HEK293T (cell line): Measurements from ENCODE around the gene CBX4.

Experiments
- CTCF ChIA-PET: fragments of 350-600 bp; formaldehyde crosslinking; extraction: SDS; loops from one replicate; lab custom pipeline; 2021; ENCODE audit warnings: antibody characterized with exemption, inconsistent platforms; lab: Yijun Ruan, JAX
- POLR2A ChIA-PET: fragments of 350-600 bp; formaldehyde crosslinking; extraction: SDS; loops from one replicate; lab custom pipeline; 2020; ENCODE audit warnings: antibody characterized with exemption, inconsistent platforms; lab: Yijun Ruan, JAX
- DNase-seq: peaks from one replicate; pipeline ENCODE4 v3.0.0; 2012; ENCODE audit warnings: mixed read lengths; ENCODE audit errors: extremely low spot score
- ARNT ChIP-seq: fragments of 450-650 bp; IDR thresholded peaks from 2 replicates; pipeline ENCODE4 v1.6.1; 2017; ENCODE audit warnings: mild to moderate bottlenecking
- BHLHE40 ChIP-seq: fragments of 450-650 bp; IDR thresholded peaks from 2 replicates; pipeline ENCODE4 v1.6.1; 2016; ENCODE audit warnings: mild to moderate bottlenecking, moderate library complexity, borderline replicate concordance
- CTBP1 ChIP-seq: fragments of 450-650 bp; IDR thresholded peaks from 2 replicates; pipeline ENCODE4 v1.6.1; 2016; ENCODE audit warnings: borderline replicate concordance
- ELF4 ChIP-seq: fragments of 450-650 bp; IDR thresholded peaks from 2 replicates; pipeline ENCODE4 v1.6.1; 2017; ENCODE audit warnings: antibody characterized with exemption
- FOXA1 ChIP-seq: fragments of 450-650 bp; IDR thresholded peaks from 2 replicates; pipeline ENCODE4 v1.6.1; 2016; ENCODE audit warnings: mild to moderate bottlenecking
- FOXM1 ChIP-seq: fragments of 450-650 bp; IDR thresholded peaks from 2 replicates; pipeline ENCODE4 v1.6.1; 2017; ENCODE audit warnings: mild to moderate bottlenecking, borderline replicate concordance
- HDGF ChIP-seq: fragments of 450-650 bp; IDR thresholded peaks from 2 replicates; pipeline ENCODE4 v1.6.1; 2017; ENCODE audit warnings: antibody characterized with exemption, borderline replicate concordance
- L3MBTL2 ChIP-seq: fragments of 450-650 bp; conservative IDR thresholded peaks from 2 replicates; pipeline ENCODE4 v1.6.1; 2016; ENCODE audit warnings: mild to moderate bottlenecking
- LEF1 ChIP-seq: fragments of 450-650 bp; IDR thresholded peaks from 2 replicates; pipeline ENCODE4 v1.6.1; 2017; ENCODE audit warnings: mild to moderate bottlenecking, borderline replicate concordance
- NFRKB ChIP-seq: fragments of 450-650 bp; IDR thresholded peaks from 2 replicates; pipeline ENCODE4 v1.6.1; 2016; ENCODE audit warnings: mild to moderate bottlenecking, moderate library complexity
- PKNOX1 ChIP-seq: fragments of 450-650 bp; IDR thresholded peaks from 2 replicates; pipeline ENCODE4 v1.6.1; 2016
- SP1 ChIP-seq: fragments of 450-650 bp; IDR thresholded peaks from 2 replicates; pipeline ENCODE4 v1.6.1; 2017
- SUZ12 ChIP-seq: fragments of 450-650 bp; IDR thresholded peaks from 2 replicates; pipeline ENCODE4 v1.6.1; 2016; ENCODE audit warnings: mild to moderate bottlenecking
- TARDBP ChIP-seq: fragments of 450-650 bp; IDR thresholded peaks from 2 replicates; pipeline ENCODE4 v1.6.1; 2016
- ZNF384 ChIP-seq: fragments of 450-650 bp; IDR thresholded peaks from 2 replicates; pipeline ENCODE4 v1.6.1; 2016

The CBX4 gene

GRCh38 chr17:79839356-79840268, at the start of gene CBX4:
Gene CBX4, minus strand, starts transcription at chr17:79839440. Its CDS starts 189 bp downstream, at chr17:79839251.
- ChIA-PET CTCF (interaction anchor here (0.6 to 1.8 kb wide), 14 partner anchors 9 to 1008 kb away, joined by 3 to 6 read pairs (median 4); no protein-coding TSS in a partner anchor), POLR2A (interaction anchor here (0.5 to 6.1 kb wide), 26 partner anchors 10 to 1999 kb away, joined by 3 to 58 read pairs (median 4); partner anchors contain the start of genes CBX2 and CBX8)
- DNase-seq: peak; percentile 95
- TF ChIP-seq ARNT (peak; percentile 51; the same call in 1 of the 2 replicates), L3MBTL2 (peak; percentile 81), FOXM1 (peak; percentile 70; the same call in 1 of the 2 replicates), BHLHE40 (no peak)

- TF ChIP-seq LEF1 (no peak), ZNF384 (no peak), SUZ12 (no peak), FOXA1 (no peak), NFRKB (no peak)
- ChIA-PET CTCF (no interaction called here), POLR2A (no interaction called here)
- DNase-seq: no peak
These were observed 48.8 kb upstream of the CBX4 start for GRCh38 chr17:79888009-79888540.

DNA sequence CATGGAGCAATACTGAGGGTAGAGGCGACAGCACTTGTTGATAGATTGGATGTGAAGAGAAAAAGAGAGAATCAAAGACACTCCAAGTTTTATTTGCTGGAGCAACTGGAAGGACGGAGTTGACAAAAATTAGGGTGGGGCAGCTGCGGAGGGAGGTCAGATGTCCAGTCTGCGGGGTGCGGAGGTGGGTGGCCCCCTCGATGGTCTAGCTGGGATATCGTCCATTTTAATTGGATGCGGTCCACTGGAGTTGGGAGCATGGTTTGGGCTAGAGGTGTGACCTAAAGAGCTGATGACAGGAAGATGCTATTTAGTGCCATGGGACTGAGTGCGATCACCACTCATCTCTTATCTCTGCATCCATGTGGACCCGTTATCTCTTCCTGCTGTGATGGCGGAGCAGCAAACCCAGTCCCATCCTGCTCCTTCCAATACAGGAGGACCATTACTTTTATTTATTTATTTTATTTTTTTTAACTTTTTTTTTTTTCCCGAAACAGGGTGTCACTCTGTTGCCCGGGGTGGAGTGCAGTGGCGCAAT, 48.3 kb upstream of the CBX4 start:
- POLR2A ChIA-PET: no interaction called here
- CTCF ChIA-PET: no interaction called here
- no peak for DNase-seq
- TF ChIP-seq NFRKB (no peak), ELF4 (no peak), CTBP1 (no peak), HDGF (no peak), PKNOX1 (no peak), ZNF384 (no peak), L3MBTL2 (no peak), SP1 (no peak), BHLHE40 (no peak), SUZ12 (no peak), ARNT (no peak), TARDBP (no peak), LEF1 (no peak)

DNA sequence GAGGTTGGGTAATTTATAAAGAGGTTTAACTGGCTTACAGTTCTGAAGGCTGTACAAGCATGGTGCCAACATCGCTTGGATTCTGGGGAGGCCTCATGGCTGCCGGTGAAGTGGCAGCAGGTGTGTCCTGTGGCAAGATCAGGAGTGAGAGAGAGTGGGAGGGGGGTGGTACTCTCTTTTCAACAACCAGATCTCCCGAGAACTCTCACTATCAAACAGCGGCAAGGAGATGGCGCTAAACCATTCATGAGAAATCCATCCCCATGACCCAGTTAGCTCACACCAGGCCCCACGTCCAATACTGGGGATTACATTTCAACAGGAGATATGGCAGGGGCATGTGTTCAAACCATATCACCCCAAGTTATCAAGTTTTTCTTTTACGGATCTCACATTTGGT, 44.0 kb upstream of the CBX4 start:
- DNase-seq: no peak
- ChIA-PET POLR2A (no interaction called here), CTCF (interaction anchor here (0.6 kb wide), 1 partner anchor 26 kb away, joined by 3 read pairs; no protein-coding TSS in a partner anchor)
- no peak for TF ChIP-seq ZNF384
- TF ChIP-seq CTBP1: no peak
- no peak for TF ChIP-seq L3MBTL2
- TF ChIP-seq FOXA1: no peak
- TF ChIP-seq ELF4: no peak
- TF ChIP-seq HDGF: no peak

- TF ChIP-seq CTBP1 (no peak), BHLHE40 (no peak), FOXM1 (no peak), ELF4 (no peak), FOXA1 (no peak)
- CTCF ChIA-PET: no interaction called here
- DNase-seq: no peak
- POLR2A ChIA-PET: no interaction called here
These were observed 39.2 kb upstream of the CBX4 start for GRCh38 chr17:79878329-79878947.

DNA sequence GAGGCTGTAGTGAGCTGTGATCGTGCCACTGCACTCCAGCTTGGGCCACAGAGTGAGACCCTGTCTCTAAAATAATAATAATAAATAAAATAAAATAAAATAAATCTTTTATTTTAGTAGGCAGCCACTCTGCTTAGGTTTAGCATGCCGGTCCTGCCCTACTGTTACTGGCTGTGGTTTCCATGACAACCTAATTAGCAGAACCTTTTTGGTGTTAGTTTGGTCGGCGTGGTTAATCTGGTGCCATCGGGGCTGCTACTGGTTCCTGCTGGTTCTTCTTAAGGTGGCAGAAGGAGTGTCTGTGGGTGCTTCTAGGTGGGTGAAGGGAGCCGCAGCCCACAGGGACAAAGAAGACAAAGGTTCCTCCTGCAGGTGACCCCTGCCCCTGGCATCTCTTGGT, 37.8 kb upstream of the CBX4 start:
- CTCF ChIA-PET: no interaction called here
- TF ChIP-seq BHLHE40: no peak
- TF ChIP-seq PKNOX1: no peak
- TF ChIP-seq FOXM1: no peak
- TF ChIP-seq ARNT: no peak
- DNase-seq: no peak
- POLR2A ChIA-PET: no interaction called here

DNA sequence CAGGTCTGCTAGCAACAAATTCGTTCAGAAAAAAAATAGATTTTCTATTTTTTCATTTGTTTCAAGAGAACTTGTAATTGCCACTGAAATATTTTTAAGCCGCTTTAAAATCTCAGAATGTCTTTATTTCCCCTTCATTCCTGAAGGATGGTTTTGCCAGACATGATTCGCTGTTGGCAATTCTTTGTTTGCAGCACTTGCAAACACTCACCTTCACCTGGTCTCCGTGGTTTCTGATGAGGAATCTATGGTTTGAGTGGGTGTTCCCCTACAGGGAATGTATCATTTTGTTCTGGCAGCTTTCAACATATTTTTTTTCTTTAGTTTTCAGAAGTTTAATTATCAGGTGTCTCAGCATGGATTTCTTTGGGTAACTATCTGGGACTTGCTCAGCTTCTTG, 36.3 kb upstream of the CBX4 start:
- CTCF ChIA-PET: no interaction called here
- POLR2A ChIA-PET: no interaction called here
- TF ChIP-seq CTBP1: no peak
- no peak for TF ChIP-seq LEF1
- TF ChIP-seq BHLHE40: no peak
- TF ChIP-seq SUZ12: no peak
- TF ChIP-seq FOXM1: no peak
- no peak for TF ChIP-seq ZNF384
- TF ChIP-seq HDGF: no peak
- TF ChIP-seq NFRKB: no peak
- DNase-seq: no peak
